G401 (cell line): ENCODE results near the gene SNAPC1. TPM values are rescaled to one million over a fixed set of nuclear protein-coding genes. Genes with fewer than 3 reads are reported as not detected.

Experiments
- DNase-seq: peaks from one replicate; pipeline ENCODE4 v3.0.0-alpha.2; 2015; ENCODE audit warnings: low spot score
- in situ Hi-C: cut with HindIII; loops from 2 replicates; pipeline ENCODE4 v1.10.0; 2016; ENCODE audit warnings: low sequenced_read_pairs, mixed read lengths
- total RNA-seq: library from RNA; depleted of rRNA; stranded (reverse); fragments of >200 nt; shearing (Covaris generic); gene quantifications from 2 replicates; pipeline ENCODE4 v1.2.3, GENCODE V29; 2014; rRNA removed

SNAPC1 gene
- total RNA-seq, 1 experiment from 2014 or later = 13.1 TPM

GRCh38 chr14:61797309-61797708 is 35.1 kb downstream of the SNAPC1 start:
- in situ Hi-C loops = no loop called here
- DNase-seq = no peak

- DNase-seq = no peak
- in situ Hi-C loops = no loop called here
Measured at GRCh38 chr14:61802010-61802568, 39.9 kb downstream of the SNAPC1 start.

GRCh38 chr14:61803755-61804154 is 41.5 kb downstream of the SNAPC1 start:
- in situ Hi-C loops = no loop called here
- DNase-seq = no peak

DNA sequence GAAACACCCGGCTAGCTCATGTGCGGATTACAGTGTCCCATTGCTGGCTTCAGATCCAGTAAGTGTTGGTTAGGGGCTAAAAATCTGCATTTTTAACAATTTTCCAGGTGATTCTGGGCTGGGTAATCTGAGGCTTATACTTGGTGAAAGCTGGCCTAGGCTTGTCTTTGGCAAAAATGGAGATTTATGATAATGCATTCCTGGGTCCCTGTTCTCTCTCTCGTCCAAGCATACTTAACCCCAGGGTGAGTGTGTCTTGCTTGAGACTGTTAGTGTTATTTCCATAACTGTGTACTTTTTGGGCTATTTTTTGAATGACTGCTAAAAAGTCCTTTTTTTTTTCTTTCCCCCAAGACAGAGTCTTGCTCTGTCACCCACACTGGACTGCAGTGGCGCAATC is 43.2 kb downstream of the SNAPC1 start:
- DNase-seq = no peak
- in situ Hi-C loops = no loop called here

- in situ Hi-C loops = no loop called here
- no peak for DNase-seq
Measured at GRCh38 chr14:61811882-61812346, 49.7 kb downstream of the SNAPC1 start.

DNA sequence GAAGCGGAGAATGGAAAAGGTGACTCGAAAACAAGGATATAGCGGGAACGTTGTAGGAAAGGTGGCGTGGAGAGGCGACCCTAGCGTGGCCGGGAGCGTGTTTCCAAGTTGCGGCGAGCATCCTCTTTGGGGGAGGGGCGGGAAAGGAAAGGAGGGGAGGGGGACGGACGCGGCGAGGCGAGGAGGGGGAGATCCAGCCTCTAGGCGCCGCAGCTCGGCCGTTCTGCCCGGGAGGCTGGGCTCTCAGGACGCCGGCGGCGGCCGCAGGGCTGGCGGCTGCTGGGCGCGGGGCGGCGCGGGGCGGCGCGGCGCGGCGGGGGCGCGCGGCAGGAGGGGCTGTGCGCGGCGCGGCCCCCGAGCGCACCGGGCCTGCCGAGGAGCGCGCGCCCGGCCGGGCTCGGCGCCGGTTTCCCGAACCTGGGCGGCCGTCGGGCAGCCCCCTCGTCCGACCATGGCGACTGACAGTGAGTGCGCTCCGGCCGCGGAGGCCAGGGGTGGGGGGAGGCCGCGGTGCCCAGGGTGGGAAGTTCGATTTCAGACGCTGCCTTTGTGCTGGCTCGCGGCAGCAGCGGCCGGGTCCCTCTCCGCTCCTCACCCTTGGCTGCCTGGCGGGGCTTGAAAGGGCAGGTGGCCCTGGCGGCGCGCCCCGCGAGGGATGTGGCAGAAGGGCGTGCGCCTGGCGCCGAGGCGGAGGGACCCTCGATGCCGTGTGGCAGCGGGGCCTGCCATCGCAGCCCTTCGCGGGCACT is 50.3 kb downstream of the SNAPC1 start, which contains the start of gene SYT16:
Gene SYT16, plus strand, starts transcription at position 357 of the 749 bp plus-strand sequence.
- DNase-seq = no peak
- in situ Hi-C loops = no loop called here

- in situ Hi-C loops = no loop called here
- peak; percentile 41 for DNase-seq
Measured at GRCh38 chr14:61813096-61813606, 50.9 kb downstream of the SNAPC1 start.

- in situ Hi-C loops = no loop called here
- no peak for DNase-seq
Measured at GRCh38 chr14:61822458-61822857, 60.2 kb downstream of the SNAPC1 start.

DNA sequence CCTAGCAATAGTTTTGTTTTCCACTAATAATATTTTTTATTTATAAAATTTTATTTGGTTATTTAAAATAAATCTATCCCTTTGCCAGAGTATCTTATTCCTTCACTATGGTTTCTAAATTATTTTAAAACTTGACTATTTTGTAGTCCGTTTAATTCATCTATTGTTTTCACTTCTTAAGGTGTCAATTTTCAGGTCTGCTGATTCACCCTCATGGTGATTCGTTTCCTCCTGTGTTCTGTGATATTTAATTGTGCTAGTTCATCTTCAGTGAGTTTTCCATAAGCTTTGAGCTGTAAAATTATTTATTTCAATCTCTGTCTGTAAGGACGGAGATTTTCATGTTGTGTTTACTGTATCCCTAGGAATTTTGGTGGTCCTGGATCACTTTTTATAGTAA is 70.6 kb downstream of the SNAPC1 start:
- in situ Hi-C loops = no loop called here
- no peak for DNase-seq

GRCh38 chr14:61836184-61836583 is 74.0 kb downstream of the SNAPC1 start:
- in situ Hi-C loops = no loop called here
- no peak for DNase-seq

GRCh38 chr14:61836807-61837206 is 74.6 kb downstream of the SNAPC1 start:
- in situ Hi-C loops = no loop called here
- DNase-seq = no peak

- in situ Hi-C loops = no loop called here
- DNase-seq = peak; percentile 93
Measured at GRCh38 chr14:61837336-61838229, 75.4 kb downstream of the SNAPC1 start.

DNA sequence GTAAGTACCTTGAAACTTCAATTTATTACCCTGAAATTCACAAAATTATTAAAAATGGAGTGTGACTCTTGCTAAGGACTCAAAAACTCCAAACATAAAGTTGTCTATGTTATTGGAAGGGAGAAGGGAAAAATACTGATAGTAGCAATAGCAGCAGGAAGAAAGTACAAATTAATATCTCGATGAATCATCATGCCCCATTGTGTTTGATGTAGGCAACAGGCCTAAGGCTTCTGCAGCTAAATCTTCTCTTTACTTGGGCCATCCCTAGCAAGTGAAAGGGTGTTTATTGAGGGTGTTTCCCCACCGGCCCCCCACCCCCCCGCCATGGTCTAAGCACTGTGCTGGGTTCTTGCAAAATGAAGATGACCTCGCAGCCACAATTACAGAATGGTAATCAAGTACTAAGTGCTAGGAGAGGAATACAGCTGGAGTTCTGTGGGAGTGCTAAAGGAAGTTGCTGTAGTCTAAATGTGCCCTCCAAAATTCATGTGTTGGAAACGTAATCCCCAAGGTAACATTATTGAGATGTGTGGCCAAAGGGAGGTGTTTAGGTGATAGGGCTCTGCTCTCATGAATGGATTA is 76.5 kb downstream of the SNAPC1 start:
- no peak for DNase-seq
- in situ Hi-C loops = no loop called here

- in situ Hi-C loops = no loop called here
- DNase-seq = no peak
Measured at GRCh38 chr14:61839507-61839906, 77.3 kb downstream of the SNAPC1 start.

DNA sequence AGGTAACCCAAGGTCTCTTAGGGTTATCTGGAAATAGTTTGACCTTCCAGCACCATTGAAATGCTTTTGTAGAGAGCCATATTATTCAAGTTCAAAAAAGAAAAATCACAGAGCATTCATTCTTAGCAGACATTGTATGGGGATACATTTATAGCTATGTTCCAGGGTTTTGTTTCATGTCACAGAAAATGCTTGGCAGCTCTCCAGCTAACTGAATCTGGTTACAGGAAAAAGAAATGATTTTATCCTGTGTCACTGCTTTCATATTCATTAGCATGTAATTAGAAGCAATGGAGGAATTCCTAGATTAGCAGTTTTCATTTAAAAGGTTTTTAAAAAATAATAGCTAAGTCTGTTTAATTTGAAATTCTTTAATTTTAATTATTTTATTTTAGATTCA is 78.9 kb downstream of the SNAPC1 start:
- peak; percentile 39 for DNase-seq
- in situ Hi-C loops = no loop called here

Other genes with a start within 250 kb of the SNAPC1 start
- 72.6 and 115 TPM in 2 replicates for gene HIF1A, start 66.9 kb upstream of the SNAPC1 start, total RNA-seq
- not detected in 2 replicates for gene SYT16, start 50.3 kb downstream of the SNAPC1 start, total RNA-seq